HG02981 (cell line): ENCODE data around the gene TNFRSF12A.
"Not testable (repeated sequence)": the region's sequence is repeated elsewhere in the genome, so short reads cannot be mapped to it uniquely, and the experiment has no call there.

Source experiments
- ATAC-seq: cut with Tn5 transposase; IDR thresholded peaks from one replicate; pipeline ENCODE4 v1.9.1; 2021; ENCODE audit warnings: mild to moderate bottlenecking, moderate library complexity; ENCODE audit not compliant: unreplicated experiment

The TNFRSF12A gene

GRCh38 chr16:3060339-3061127 is 40.4 kb downstream of the TNFRSF12A start:
- ATAC-seq = no peak

DNA sequence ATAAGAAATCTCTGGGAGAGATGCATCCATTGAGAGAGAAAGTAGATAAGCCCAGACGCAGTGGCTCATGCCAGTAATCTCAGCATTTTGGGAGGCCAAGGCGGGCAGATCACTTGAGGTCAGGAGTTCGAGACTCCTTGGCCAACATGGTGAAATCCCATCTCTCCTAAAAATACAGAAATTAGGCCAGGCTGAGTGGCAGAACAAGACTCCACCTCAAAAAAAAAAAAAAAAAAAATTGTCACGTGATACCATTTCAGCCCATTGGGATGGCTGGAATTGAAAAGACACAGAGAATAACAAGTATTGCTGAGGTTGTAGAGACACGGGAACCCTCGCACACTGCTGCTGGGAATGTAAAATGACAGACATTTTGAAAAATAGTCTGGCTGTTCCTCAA is 42.4 kb downstream of the TNFRSF12A start:
- ATAC-seq = no peak

GRCh38 chr16:3063625-3064386 is 43.6 kb downstream of the TNFRSF12A start:
- ATAC-seq = no peak

DNA sequence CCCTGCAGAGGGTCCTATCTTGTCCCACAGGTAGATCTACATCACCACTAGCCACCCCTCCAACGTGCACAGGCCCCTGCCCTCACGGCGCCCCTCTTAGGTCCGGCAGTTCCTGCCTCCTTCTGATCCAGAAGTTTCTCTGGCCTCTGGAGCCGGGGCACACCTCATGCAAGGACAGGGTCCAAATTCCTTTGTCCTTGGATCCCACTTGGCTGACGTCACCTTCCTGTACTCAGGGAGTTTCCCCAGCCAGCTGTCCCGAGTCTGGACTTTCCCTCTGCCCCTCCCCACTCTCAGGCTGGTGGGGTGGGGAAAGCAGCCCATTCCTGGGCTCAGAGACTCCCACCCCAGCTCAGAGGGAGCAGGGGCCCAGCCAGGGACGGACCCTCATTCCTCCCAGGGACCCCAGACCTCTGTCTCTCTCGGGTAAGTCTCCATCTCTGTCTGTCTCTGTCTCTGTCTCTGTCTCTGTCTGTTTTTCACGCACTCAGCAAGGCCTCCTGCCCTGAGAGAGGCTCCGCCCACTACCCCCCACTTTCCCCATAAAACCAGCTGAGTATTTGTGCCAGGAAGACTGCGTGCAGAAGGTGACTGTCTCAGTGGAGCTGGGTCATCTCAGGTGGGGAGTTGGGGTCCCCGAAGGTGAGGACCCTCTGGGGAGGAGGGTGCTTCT is 45.0 kb downstream of the TNFRSF12A start, which contains the start of gene IL32:
IL32 (plus strand) TSS at position 572 of the 673 bp plus-strand sequence. CDS start 172 bp downstream, outside the sequence.
- no peak for ATAC-seq

DNA sequence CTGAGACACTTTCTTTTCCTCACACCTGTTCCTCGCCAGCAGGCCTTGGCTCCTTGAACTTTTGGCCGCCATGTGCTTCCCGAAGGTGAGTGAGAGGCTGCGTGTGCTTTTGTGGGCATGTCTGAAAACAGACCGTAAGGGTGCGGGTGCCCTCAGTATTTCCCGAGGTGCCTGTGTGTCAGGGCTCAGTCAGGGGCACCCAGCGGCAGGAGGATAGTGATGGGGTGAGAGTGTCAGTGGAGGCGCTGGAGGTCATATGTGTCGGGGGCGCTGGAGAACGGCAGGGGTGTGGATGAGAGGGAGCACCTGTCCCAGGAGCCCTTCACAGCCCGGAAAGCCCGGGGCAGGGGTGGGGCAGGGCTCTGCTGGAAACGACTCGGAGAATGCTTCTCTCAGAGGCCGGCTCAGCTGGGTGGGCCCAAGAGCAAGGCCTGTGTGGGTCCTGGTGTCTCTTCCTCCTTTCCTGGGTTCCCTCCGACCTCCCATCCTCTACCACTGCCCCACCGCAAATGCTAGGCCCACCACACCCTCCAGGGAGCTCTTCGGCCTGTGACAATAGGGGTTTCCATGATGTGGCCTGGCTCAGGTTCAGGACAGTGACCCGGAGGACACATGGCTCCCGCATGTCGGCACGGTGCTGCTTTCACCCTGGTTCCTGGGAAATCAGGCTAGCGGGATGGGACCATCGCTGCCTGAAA is 45.7 kb downstream of the TNFRSF12A start:
- ATAC-seq = no peak

GRCh38 chr16:3066440-3066748 is 46.2 kb downstream of the TNFRSF12A start:
- ATAC-seq = no peak

DNA sequence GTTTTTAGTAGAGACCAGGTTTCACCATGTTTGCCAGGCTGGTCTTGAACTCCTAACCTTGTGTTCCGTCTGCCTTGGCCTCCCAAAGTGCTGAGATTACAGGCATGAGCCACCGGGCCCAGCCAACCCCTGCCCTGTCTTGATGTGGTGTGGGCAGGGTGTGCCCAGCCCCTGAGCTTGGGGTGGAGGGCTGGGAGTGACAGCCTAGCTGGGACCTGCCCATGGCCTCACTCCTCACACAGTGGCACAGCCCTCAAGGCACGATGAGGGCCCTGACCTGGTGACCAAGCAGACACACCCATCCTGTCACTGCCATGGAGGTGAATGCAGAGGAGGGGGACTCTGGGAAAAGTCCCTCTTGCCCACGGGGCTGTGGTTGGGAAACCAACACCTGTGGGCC is 48.3 kb downstream of the TNFRSF12A start:
- ATAC-seq = no peak

DNA sequence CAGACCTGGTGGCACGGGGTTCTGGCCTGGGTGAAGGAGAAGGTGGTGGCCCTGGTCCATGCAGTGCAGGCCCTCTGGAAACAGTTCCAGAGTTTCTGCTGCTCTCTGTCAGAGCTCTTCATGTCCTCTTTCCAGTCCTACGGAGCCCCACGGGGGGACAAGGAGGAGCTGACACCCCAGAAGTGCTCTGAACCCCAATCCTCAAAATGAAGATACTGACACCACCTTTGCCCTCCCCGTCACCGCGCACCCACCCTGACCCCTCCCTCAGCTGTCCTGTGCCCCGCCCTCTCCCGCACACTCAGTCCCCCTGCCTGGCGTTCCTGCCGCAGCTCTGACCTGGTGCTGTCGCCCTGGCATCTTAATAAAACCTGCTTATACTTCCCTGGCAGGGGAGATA is 49.0 kb downstream of the TNFRSF12A start:
- not testable (repeated sequence) for ATAC-seq

DNA sequence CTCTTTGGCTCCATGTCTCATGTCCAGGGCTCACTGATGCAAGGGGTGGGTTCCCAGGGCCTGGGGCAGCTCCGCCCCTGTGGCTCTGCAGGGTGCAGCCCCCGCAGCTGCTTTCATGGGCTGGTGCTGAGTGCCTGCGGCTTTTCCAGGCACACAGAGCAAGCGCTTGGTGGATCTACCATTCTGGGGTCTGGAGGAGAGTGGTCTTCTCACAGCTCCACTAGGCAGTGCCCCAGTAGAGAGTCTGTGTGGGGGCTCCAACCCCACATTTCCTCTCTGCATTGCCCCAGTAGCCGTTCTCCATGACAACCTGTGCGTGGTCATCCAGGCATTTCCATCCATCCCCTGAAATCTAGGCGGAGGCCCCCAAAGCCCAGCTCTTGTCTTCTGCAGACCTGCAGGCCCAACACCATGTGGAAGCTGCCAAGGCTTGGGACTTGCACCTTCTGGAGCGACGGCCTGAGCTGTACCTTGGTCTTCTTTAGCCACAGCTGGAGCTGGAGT is 50.5 kb downstream of the TNFRSF12A start:
- no peak for ATAC-seq

- ATAC-seq = no peak
Measured at GRCh38 chr16:3071655-3072054, 51.5 kb downstream of the TNFRSF12A start.
